Measurements from ENCODE around the gene EML4.

The EML4 gene

GRCh38 chr2:42328148-42328833 lies 159.1 kb downstream of the EML4 start:
- Histone ChIP-seq H3K27ac (replicated peaks) (no peak overlapping the region), H3K27me3 (ENCODE audit: insufficient read depth, poor library complexity, severe bottlenecking) (no peaks in the 10 kb centered on the region), H3K4me3 (replicated peaks; ENCODE audit: insufficient read depth, low read length) (no peak overlapping the region)
- no peak for DNase-seq (ENCODE audit: low read depth in 1 of 2, low spot score in 1 of 2)
- no peak for TF ChIP-seq POLR2AphosphoS5 (IDR thresholded peaks at IDR 0.05; ENCODE audit: low read depth)
- peak; percentile 5 for TF ChIP-seq CTCF (IDR thresholded peaks at IDR 0.05; ENCODE audit: insufficient read depth, low read length)
- no peak for TF ChIP-seq GABPA (IDR thresholded peaks at IDR 0.05; ENCODE audit: low read depth)
- no peak for TF ChIP-seq REST (IDR thresholded peaks at IDR 0.05; ENCODE audit: insufficient replicate concordance, low read depth)

- DNase-seq (ENCODE audit: low read depth in 1 of 2, low spot score in 1 of 2), result no peak
- Histone ChIP-seq H3K27me3 (ENCODE audit: insufficient read depth, poor library complexity, severe bottlenecking) (no peaks in the 10 kb centered on the region), H3K4me3 (replicated peaks; ENCODE audit: insufficient read depth, low read length) (no peak overlapping the region), H3K27ac (replicated peaks) (no peak overlapping the region)
- TF ChIP-seq CTCF (IDR thresholded peaks at IDR 0.05; ENCODE audit: insufficient read depth, low read length), result no peak
- TF ChIP-seq POLR2AphosphoS5 (IDR thresholded peaks at IDR 0.05; ENCODE audit: low read depth), result no peak
- TF ChIP-seq GABPA (IDR thresholded peaks at IDR 0.05; ENCODE audit: low read depth), result no peak
- TF ChIP-seq SPI1 (IDR thresholded peaks at IDR 0.05; ENCODE audit: borderline replicate concordance, low read depth), result no peak
- TF ChIP-seq REST (IDR thresholded peaks at IDR 0.05; ENCODE audit: insufficient replicate concordance, low read depth), result no peak
Observed at GRCh38 chr2:42328923-42329322, 159.8 kb downstream of the EML4 start.

- H3K4me3 ChIP-seq (replicated peaks; ENCODE audit: insufficient read depth, low read length), result no peak overlapping the region
- H3K27me3 ChIP-seq (ENCODE audit: insufficient read depth, poor library complexity, severe bottlenecking), result no peaks in the 10 kb centered on the region
- DNase-seq (ENCODE audit: low read depth in 1 of 2, low spot score in 1 of 2), result no peak
Observed at GRCh38 chr2:42329736-42330135, 160.6 kb downstream of the EML4 start.

More at GRCh38 chr2:42329736-42330135, 160.6 kb downstream of the EML4 start:
- H3K27ac ChIP-seq (replicated peaks), result no peak overlapping the region
- TF ChIP-seq REST (IDR thresholded peaks at IDR 0.05; ENCODE audit: insufficient replicate concordance, low read depth) (no peak), POLR2AphosphoS5 (IDR thresholded peaks at IDR 0.05; ENCODE audit: low read depth) (no peak), SPI1 (IDR thresholded peaks at IDR 0.05; ENCODE audit: borderline replicate concordance, low read depth) (no peak), CTCF (IDR thresholded peaks at IDR 0.05; ENCODE audit: insufficient read depth, low read length) (no peak), GABPA (IDR thresholded peaks at IDR 0.05; ENCODE audit: low read depth) (no peak)
